Osteoblast (primary cell): ENCODE measurements around the gene DENND1A. TPM values are rescaled to one million over a fixed set of nuclear protein-coding genes. Genes with fewer than 3 reads are reported as not detected.
"Not testable (repeated sequence)": the region's sequence is repeated elsewhere in the genome, so short reads cannot be mapped to it uniquely, and the experiment has no call there.

Source experiments
- DNase-seq: peaks from one replicate; pipeline ENCODE4 v3.0.0; 2011; ENCODE audit warnings: low spot score, mixed read lengths; ENCODE audit not compliant: insufficient read length; ENCODE audit errors: missing footprints
- H2AFZ ChIP-seq: 2 replicates; pipeline ENCODE4 v1.6.0; 2011; ENCODE audit warnings: mild to moderate bottlenecking, low read length
- H3K27ac ChIP-seq: 2 replicates; pipeline ENCODE4 v1.5.1; 2011; ENCODE audit warnings: mild to moderate bottlenecking, low read depth, low read length, moderate library complexity
- H3K27me3 ChIP-seq: 2 replicates; pipeline ENCODE4 v1.6.0; 2012; ENCODE audit warnings: mild to moderate bottlenecking, control low read depth, inconsistent platforms, low read length, moderate library complexity; ENCODE audit not compliant: insufficient read depth
- H3K36me3 ChIP-seq: 2 replicates; pipeline ENCODE4 v1.5.1; 2011; ENCODE audit warnings: mild to moderate bottlenecking, low read length, control low read depth, moderate library complexity; ENCODE audit not compliant: insufficient read depth
- H3K4me1 ChIP-seq: 2 replicates; pipeline ENCODE4 v1.5.1; 2011; ENCODE audit warnings: mild to moderate bottlenecking, low read length, control low read depth, moderate library complexity; ENCODE audit not compliant: insufficient read depth
- H3K4me2 ChIP-seq: 2 replicates; pipeline ENCODE4 v1.6.0; 2011; ENCODE audit warnings: mild to moderate bottlenecking, low read length; ENCODE audit not compliant: insufficient read depth
- H3K4me3 ChIP-seq: fragments of 200-600 bp; sonication (generic); 3 replicates; pipeline ENCODE4 v1.5.1; 2012; ENCODE audit warnings: mild to moderate bottlenecking, low read length, inconsistent platforms; ENCODE audit not compliant: insufficient read depth
- H3K79me2 ChIP-seq: 2 replicates; pipeline ENCODE4 v1.6.0; 2012; ENCODE audit warnings: mild to moderate bottlenecking, low read length, control low read depth, inconsistent platforms; ENCODE audit not compliant: insufficient read depth
- H3K9me3 ChIP-seq: 2 replicates; pipeline ENCODE4 v1.5.1; 2011; ENCODE audit warnings: low read depth, low read length, control low read depth
- H4K20me1 ChIP-seq: 2 replicates; pipeline ENCODE4 v1.6.0; 2012; ENCODE audit warnings: mild to moderate bottlenecking, low read length, control low read depth; ENCODE audit not compliant: insufficient read depth
- total RNA-seq: library from RNA; depleted of rRNA; stranded (reverse); fragments of >200 nt; gene quantifications from 2 replicates; pipeline ENCODE4 v1.2.3, GENCODE V29; 2012
- TF ChIP-seq, protein P1 (sequence below): IDR thresholded peaks from 2 replicates; pipeline ENCODE4 v1.5.1; 2011; ENCODE audit warnings: mild to moderate bottlenecking, low read depth, low read length, moderate library complexity; ENCODE audit errors: extremely low read depth

Gene DENND1A, protein sequence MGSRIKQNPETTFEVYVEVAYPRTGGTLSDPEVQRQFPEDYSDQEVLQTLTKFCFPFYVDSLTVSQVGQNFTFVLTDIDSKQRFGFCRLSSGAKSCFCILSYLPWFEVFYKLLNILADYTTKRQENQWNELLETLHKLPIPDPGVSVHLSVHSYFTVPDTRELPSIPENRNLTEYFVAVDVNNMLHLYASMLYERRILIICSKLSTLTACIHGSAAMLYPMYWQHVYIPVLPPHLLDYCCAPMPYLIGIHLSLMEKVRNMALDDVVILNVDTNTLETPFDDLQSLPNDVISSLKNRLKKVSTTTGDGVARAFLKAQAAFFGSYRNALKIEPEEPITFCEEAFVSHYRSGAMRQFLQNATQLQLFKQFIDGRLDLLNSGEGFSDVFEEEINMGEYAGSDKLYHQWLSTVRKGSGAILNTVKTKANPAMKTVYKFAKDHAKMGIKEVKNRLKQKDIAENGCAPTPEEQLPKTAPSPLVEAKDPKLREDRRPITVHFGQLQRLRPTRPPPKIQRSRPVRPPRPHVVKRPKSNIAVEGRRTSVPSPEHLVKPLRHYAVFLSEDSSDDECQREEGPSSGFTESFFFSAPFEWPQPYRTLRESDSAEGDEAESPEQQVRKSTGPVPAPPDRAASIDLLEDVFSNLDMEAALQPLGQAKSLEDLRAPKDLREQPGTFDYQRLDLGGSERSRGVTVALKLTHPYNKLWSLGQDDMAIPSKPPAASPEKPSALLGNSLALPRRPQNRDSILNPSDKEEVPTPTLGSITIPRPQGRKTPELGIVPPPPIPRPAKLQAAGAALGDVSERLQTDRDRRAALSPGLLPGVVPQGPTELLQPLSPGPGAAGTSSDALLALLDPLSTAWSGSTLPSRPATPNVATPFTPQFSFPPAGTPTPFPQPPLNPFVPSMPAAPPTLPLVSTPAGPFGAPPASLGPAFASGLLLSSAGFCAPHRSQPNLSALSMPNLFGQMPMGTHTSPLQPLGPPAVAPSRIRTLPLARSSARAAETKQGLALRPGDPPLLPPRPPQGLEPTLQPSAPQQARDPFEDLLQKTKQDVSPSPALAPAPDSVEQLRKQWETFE
- 14.1 and 15.9 TPM in 2 replicates for total RNA-seq

DNA sequence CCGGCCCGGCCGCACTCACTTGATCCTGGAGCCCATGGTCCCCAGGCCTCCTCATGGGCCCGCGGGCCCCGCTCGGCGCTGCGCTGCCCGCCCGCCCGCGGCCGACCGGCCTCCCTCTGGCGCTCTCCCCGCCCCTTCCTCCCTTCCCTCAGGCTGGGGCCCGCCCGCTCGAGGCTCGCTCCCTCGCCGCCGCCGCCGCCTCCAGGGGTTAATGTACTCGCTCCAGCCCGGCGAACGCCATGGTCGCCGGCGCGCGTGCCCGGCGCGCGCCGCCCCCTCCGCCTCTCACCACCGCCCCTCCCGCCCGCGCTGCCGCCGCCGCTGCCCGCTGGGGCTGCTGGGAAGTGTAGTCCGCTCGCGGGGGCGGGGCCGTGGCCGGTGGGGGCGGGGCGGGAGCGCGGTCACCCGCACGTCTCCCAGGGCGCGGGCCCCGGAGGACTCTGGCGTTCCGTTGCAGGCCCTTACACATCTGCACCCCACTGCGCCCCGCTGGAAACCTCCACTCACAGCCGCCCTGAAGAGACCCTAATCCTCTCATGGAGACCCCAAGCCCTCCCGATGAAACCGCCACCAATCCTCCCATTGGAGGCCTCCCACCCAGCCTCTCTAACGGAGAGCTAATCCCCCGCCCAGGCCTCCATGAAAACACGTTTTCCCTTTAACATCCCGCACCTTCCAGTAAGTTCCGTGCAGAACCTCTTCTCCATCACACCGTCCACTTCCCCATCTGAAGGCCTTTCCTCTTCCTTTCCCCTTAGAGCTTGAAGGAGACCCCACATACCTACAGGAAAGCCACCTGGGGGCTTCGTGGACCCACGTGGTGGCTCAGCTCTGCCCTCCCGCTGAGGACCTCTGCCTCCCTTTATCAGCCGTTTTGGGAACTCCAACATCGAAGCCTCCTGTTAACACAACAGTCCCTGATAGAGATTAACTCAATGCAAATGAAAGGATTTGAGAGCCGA, at the start of gene DENND1A:
Gene DENND1A (minus strand): TSS at position 257 of the 962 bp plus-strand sequence. CDS start 221 bp downstream, at position 36.
- DNase-seq = peak; percentile 100
- peaks cover 24% of the 10 kb centered on the region for H3K4me1 ChIP-seq
- no peak within 1 kb of the TSS for H3K27ac ChIP-seq
- no peaks in the 10 kb centered on the region for H3K9me3 ChIP-seq
- H3K36me3 ChIP-seq = no peaks in the 10 kb centered on the region
- peak within 1 kb of the TSS; percentile 76 for H3K4me3 ChIP-seq
- H3K27me3 ChIP-seq = peaks cover 3% of the 10 kb centered on the region
- H4K20me1 ChIP-seq = peaks cover 29% of the 10 kb centered on the region
- H3K79me2 ChIP-seq = peaks cover 21% of the 10 kb centered on the region
- TF ChIP-seq, protein P1, sequence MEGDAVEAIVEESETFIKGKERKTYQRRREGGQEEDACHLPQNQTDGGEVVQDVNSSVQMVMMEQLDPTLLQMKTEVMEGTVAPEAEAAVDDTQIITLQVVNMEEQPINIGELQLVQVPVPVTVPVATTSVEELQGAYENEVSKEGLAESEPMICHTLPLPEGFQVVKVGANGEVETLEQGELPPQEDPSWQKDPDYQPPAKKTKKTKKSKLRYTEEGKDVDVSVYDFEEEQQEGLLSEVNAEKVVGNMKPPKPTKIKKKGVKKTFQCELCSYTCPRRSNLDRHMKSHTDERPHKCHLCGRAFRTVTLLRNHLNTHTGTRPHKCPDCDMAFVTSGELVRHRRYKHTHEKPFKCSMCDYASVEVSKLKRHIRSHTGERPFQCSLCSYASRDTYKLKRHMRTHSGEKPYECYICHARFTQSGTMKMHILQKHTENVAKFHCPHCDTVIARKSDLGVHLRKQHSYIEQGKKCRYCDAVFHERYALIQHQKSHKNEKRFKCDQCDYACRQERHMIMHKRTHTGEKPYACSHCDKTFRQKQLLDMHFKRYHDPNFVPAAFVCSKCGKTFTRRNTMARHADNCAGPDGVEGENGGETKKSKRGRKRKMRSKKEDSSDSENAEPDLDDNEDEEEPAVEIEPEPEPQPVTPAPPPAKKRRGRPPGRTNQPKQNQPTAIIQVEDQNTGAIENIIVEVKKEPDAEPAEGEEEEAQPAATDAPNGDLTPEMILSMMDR = no peak
- peak within 1 kb of the TSS; percentile 44 for H2AFZ ChIP-seq
- peak within 1 kb of the TSS; percentile 83 for H3K4me2 ChIP-seq

DNA sequence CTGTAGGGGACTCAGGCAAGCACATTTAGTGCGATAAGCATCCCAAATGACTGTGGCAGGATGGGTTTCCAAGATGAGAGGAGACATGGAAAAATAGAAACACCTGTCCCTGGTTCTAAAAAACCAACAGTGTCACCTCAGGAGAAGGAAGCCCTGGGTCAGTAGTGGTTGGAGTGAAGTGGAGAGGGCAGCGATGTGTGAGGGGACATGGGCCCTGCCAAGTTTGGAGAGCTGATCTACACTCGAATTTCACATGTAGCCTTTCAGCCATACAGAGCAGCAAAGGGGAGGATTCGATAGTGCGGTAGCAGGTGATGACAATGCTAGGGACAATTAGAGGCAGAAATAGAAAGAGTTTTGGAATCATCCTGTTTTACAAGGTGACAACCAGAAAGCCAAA, 49.1 kb upstream of the DENND1A start:
- no peak overlapping the region for H3K4me2 ChIP-seq
- H3K27me3 ChIP-seq = peaks cover 42% of the 10 kb centered on the region
- H3K36me3 ChIP-seq = no peaks in the 10 kb centered on the region
- H3K4me3 ChIP-seq = no peak overlapping the region
- no peaks in the 10 kb centered on the region for H3K9me3 ChIP-seq
- no peak for DNase-seq
- H3K27ac ChIP-seq = no peak overlapping the region
- TF ChIP-seq, protein P1 = no peak
- H4K20me1 ChIP-seq = no peaks in the 10 kb centered on the region
- H3K4me1 ChIP-seq = no peaks in the 10 kb centered on the region
- H3K79me2 ChIP-seq = no peaks in the 10 kb centered on the region
- no peak overlapping the region for H2AFZ ChIP-seq

DNA sequence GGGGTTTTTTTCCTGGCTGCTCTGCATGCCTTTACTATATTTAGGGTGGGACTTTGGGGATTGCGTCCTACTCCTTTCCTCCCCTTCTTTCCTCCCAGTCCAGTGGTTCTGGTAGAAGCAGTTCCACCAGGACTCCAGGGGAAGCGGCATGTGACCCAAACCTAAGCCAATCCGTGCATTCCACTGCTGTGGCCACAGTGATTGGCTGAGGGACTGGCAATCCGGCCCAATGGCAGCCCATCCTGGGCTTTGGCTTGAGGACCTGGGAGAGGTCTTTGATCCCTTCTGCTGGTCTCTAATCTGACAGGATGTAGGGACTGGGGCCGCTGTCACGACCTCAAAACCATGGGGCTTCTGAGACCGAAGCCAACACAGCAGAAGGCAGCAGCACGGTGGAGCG, 46.7 kb upstream of the DENND1A start:
- not testable (repeated sequence) for H3K4me3 ChIP-seq, H4K20me1 ChIP-seq, H3K4me2 ChIP-seq, H3K9me3 ChIP-seq, H3K27ac ChIP-seq, H3K79me2 ChIP-seq, H2AFZ ChIP-seq, H3K4me1 ChIP-seq, DNase-seq, H3K36me3 ChIP-seq
- peaks cover 30% of the 10 kb centered on the region for H3K27me3 ChIP-seq

DNA sequence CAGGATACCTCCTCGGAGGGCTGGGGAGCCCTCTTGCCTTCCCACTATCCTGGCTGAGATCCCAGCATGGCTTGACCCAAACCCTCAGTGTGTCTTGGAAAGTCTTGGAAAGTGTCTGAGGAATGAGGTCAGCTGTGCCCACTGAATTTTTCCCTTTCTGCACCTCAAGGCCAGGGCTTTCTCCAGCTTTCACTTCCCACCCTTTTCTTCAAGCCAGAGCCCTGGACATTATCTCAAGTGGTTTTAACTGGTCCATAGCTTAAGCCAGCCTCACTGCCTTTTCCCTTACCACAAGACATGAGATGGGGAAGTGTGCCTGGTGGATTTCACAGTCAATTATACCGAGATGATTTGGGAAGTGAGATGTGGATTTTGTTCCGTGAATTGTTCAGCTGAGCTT, 45.9 kb upstream of the DENND1A start:
- Histone ChIP-seq H3K4me1 (no peaks in the 10 kb centered on the region), H4K20me1 (no peaks in the 10 kb centered on the region), H3K4me3 (no peak overlapping the region), H3K4me2 (no peak overlapping the region), H3K9me3 (no peaks in the 10 kb centered on the region), H3K27me3 (peaks cover 23% of the 10 kb centered on the region), H3K79me2 (no peaks in the 10 kb centered on the region), H2AFZ (no peak overlapping the region), H3K36me3 (no peaks in the 10 kb centered on the region), H3K27ac (no peak overlapping the region)
- TF ChIP-seq, protein P1 = no peak
- peak; percentile 84 for DNase-seq
